Neural cell (in vitro differentiated cells): ENCODE measurements around the gene GRIK3. TPM values are rescaled to one million over a fixed set of nuclear protein-coding genes. Genes with fewer than 3 reads are reported as not detected.

Experiments
- H2AFZ ChIP-seq: fragments of 200-600, 300-800 bp; sonication (generic), shearing (Covaris generic); 2 replicates; pipeline ENCODE4 v1.6.0; 2014; ENCODE audit warnings: low read depth, mild to moderate bottlenecking, antibody characterized with exemption, low read length, moderate library complexity
- H3F3A ChIP-seq: fragments of 200-600 bp; shearing (Covaris generic); 2 replicates; pipeline ENCODE4 v1.6.1; 2016; ENCODE audit warnings: mild to moderate bottlenecking, moderate library complexity, mixed read lengths, antibody characterized with exemption, low read length; ENCODE audit not compliant: insufficient read depth, poor library complexity, severe bottlenecking
- H3K27ac ChIP-seq: fragments of 200-600, 300-800 bp; sonication (generic), shearing (Covaris generic); 2 replicates; pipeline ENCODE4 v1.5.1; 2014; ENCODE audit warnings: mild to moderate bottlenecking, low read length, moderate library complexity
- H3K27me3 ChIP-seq: fragments of 300-800, 200-600 bp; sonication (generic), shearing (Covaris generic); 2 replicates; pipeline ENCODE4 v1.6.0; 2014; ENCODE audit warnings: mild to moderate bottlenecking, low read depth, low read length, moderate library complexity; ENCODE audit not compliant: insufficient read depth
- H3K36me3 ChIP-seq: fragments of 300-800, 200-600 bp; sonication (generic), shearing (Covaris generic); 2 replicates; pipeline ENCODE4 v1.5.1; 2014; ENCODE audit warnings: mild to moderate bottlenecking, antibody characterized with exemption, low read length, moderate library complexity; ENCODE audit not compliant: insufficient read depth
- H3K4me2 ChIP-seq: fragments of 300-800, 200-600 bp; sonication (generic), shearing (Covaris generic); 2 replicates; pipeline ENCODE4 v1.6.0; 2014; ENCODE audit warnings: mild to moderate bottlenecking, low read length
- H3K4me3 ChIP-seq: fragments of 300-800, 200-600 bp; sonication (generic), shearing (Covaris generic); 2 replicates; pipeline ENCODE4 v1.5.1; 2014; ENCODE audit warnings: mild to moderate bottlenecking, low read length, moderate library complexity
- H3K79me2 ChIP-seq: fragments of 200-600 bp; shearing (Covaris generic); replicated peaks from 2 replicates; pipeline ENCODE4 v1.6.0; 2014; ENCODE audit warnings: mild to moderate bottlenecking, low read length, moderate library complexity; ENCODE audit not compliant: insufficient read depth
- H3K9ac ChIP-seq: fragments of 300-800, 200-600 bp; sonication (generic), shearing (Covaris generic); 2 replicates; pipeline ENCODE4 v1.6.1; 2016; ENCODE audit warnings: mild to moderate bottlenecking, low read length, mixed read lengths
- H3K9me2 ChIP-seq: fragments of 200-600 bp; shearing (Covaris generic); 2 replicates; pipeline ENCODE4 v1.6.1; 2016; ENCODE audit warnings: mild to moderate bottlenecking, low read length, mixed read lengths; ENCODE audit not compliant: insufficient read depth
- H3K9me3 ChIP-seq: fragments of 200-600, 300-800 bp; sonication (generic), shearing (Covaris generic); 2 replicates; pipeline ENCODE4 v1.6.1; 2016; ENCODE audit warnings: mild to moderate bottlenecking, mixed run types, low read length, moderate library complexity, mixed read lengths
- H4K20me1 ChIP-seq: fragments of 200-600 bp; shearing (Covaris generic); 2 replicates; pipeline ENCODE4 v1.6.1; 2016; ENCODE audit warnings: mild to moderate bottlenecking, mixed run types; ENCODE audit not compliant: insufficient read depth
- CTCF ChIP-seq: fragments of 450-650 bp; IDR thresholded peaks from 2 replicates; pipeline ENCODE4 v1.5.1; 2014; ENCODE audit warnings: antibody characterized with exemption, mild to moderate bottlenecking, moderate library complexity; ENCODE audit not compliant: poor library complexity, severe bottlenecking
- EP300 ChIP-seq: fragments of 450-650 bp; conservative IDR thresholded peaks from 2 replicates; pipeline ENCODE4 v1.6.1; 2014; ENCODE audit warnings: antibody characterized with exemption, mild to moderate bottlenecking, moderate library complexity; ENCODE audit not compliant: poor library complexity, severe bottlenecking
- EZH2 ChIP-seq: fragments of 200-600, 300-800 bp; shearing (Covaris generic), sonication (generic); IDR thresholded peaks from 2 replicates; pipeline ENCODE4 v1.6.1; 2014; ENCODE audit warnings: antibody characterized with exemption, low read length, borderline replicate concordance, mild to moderate bottlenecking; ENCODE audit not compliant: insufficient read depth, poor library complexity, severe bottlenecking
- MXI1 ChIP-seq: fragments of 450-650 bp; conservative IDR thresholded peaks from 2 replicates; pipeline ENCODE4 v1.6.1; 2014; ENCODE audit warnings: antibody characterized with exemption, mild to moderate bottlenecking; ENCODE audit not compliant: poor library complexity, severe bottlenecking
- POLR2AphosphoS5 ChIP-seq: IDR thresholded peaks from 2 replicates; pipeline ENCODE4 v1.6.1; 2012
- RAD21 ChIP-seq: fragments of 450-650 bp; conservative IDR thresholded peaks from 2 replicates; pipeline ENCODE4 v1.6.1; 2014; ENCODE audit warnings: antibody characterized with exemption, mild to moderate bottlenecking, moderate library complexity
- REST ChIP-seq: IDR thresholded peaks from 2 replicates; pipeline ENCODE4 v1.6.1; 2012; ENCODE audit warnings: borderline replicate concordance
- SMC3 ChIP-seq: fragments of 450-650 bp; conservative IDR thresholded peaks from 2 replicates; pipeline ENCODE4 v1.6.1; 2014; ENCODE audit warnings: antibody characterized with exemption, mild to moderate bottlenecking, moderate library complexity; ENCODE audit not compliant: poor library complexity
- TAF1 ChIP-seq: IDR thresholded peaks from 2 replicates; pipeline ENCODE4 v1.6.1; 2012; ENCODE audit warnings: low read depth
- polyA plus RNA-seq: library from polyadenylated mRNA; depleted of rRNA; stranded (reverse); fragments of >200 nt; gene quantifications from 2 replicates; pipeline ENCODE4 v1.2.3, GENCODE V29; 2014

The GRIK3 gene
- polyA plus RNA-seq, 1 donor from 2014 or later = 5.0 TPM

- H2AFZ ChIP-seq = no peak overlapping the region
- no peak overlapping the region for H3K4me3 ChIP-seq
- H3F3A ChIP-seq = no peaks in the 10 kb centered on the region
- H3K4me2 ChIP-seq = no peak overlapping the region
- H3K79me2 ChIP-seq = no peaks in the 10 kb centered on the region
- no peak for TF ChIP-seq POLR2AphosphoS5
- no peak for TF ChIP-seq EZH2
- TF ChIP-seq TAF1 = no peak
- TF ChIP-seq REST = no peak
- H3K27me3 ChIP-seq = no peaks in the 10 kb centered on the region
- no peak overlapping the region for H3K9ac ChIP-seq
- H3K36me3 ChIP-seq = no peaks in the 10 kb centered on the region
- H3K9me3 ChIP-seq = no peaks in the 10 kb centered on the region
- H3K9me2 ChIP-seq = no peaks in the 10 kb centered on the region
- H4K20me1 ChIP-seq = no peaks in the 10 kb centered on the region
- H3K27ac ChIP-seq = no peak overlapping the region
These were observed 71.3 kb downstream of the GRIK3 start for GRCh38 chr1:36963006-36963405.

GRCh38 chr1:36961062-36961615, 73.2 kb downstream of the GRIK3 start:
- H3K36me3 ChIP-seq = no peaks in the 10 kb centered on the region
- H3K27me3 ChIP-seq = no peaks in the 10 kb centered on the region
- H3K9ac ChIP-seq = no peak overlapping the region
- no peak overlapping the region for H3K4me2 ChIP-seq
- no peaks in the 10 kb centered on the region for H3F3A ChIP-seq
- H3K9me3 ChIP-seq = no peaks in the 10 kb centered on the region
- TF ChIP-seq RAD21 (no peak), EP300 (no peak), CTCF (no peak), SMC3 (no peak), REST (no peak), EZH2 (no peak), MXI1 (no peak), POLR2AphosphoS5 (no peak), TAF1 (no peak)
- no peaks in the 10 kb centered on the region for H4K20me1 ChIP-seq
- no peak overlapping the region for H2AFZ ChIP-seq
- no peaks in the 10 kb centered on the region for H3K79me2 ChIP-seq
- no peak overlapping the region for H3K27ac ChIP-seq
- H3K4me3 ChIP-seq = no peak overlapping the region
- no peaks in the 10 kb centered on the region for H3K9me2 ChIP-seq
